Endodermal cell (in vitro differentiated cells): ENCODE data around the gene KLHL17. TPM values are rescaled to one million over a fixed set of nuclear protein-coding genes. Genes with fewer than 3 reads are reported as not detected.
A peak's percentile ranks its signal among the peaks of the same experiment; 100 is the strongest.

ENCODE experiments used
- DNase-seq: peaks from one replicate; pipeline ENCODE4 v3.0.0-alpha.2; 2017
- H3K27ac ChIP-seq: 2 replicates; pipeline ENCODE4 v1.5.1; 2013; ENCODE audit warnings: mild to moderate bottlenecking, low read depth, low read length, moderate library complexity
- H3K27me3 ChIP-seq: 2 replicates; pipeline ENCODE4 v1.6.1; 2013; ENCODE audit warnings: mild to moderate bottlenecking, low read length, moderate library complexity; ENCODE audit not compliant: insufficient read depth, control insufficient read depth, poor library complexity, severe bottlenecking
- H3K36me3 ChIP-seq: 2 replicates; pipeline ENCODE4 v1.7.0; 2013; ENCODE audit warnings: mild to moderate bottlenecking, low read length, moderate library complexity; ENCODE audit not compliant: control insufficient read depth, insufficient read depth
- H3K4me1 ChIP-seq: one replicate; pipeline ENCODE4 v1.7.0; 2013; ENCODE audit warnings: low read length; ENCODE audit not compliant: control insufficient read depth, insufficient read depth
- H3K4me3 ChIP-seq: 2 replicates; pipeline ENCODE4 v1.5.1; 2013; ENCODE audit warnings: mild to moderate bottlenecking, low read length, moderate library complexity
- H3K9ac ChIP-seq: 2 replicates; pipeline ENCODE4 v1.6.1; 2013; ENCODE audit warnings: mild to moderate bottlenecking, low read length, moderate library complexity; ENCODE audit not compliant: poor library complexity, severe bottlenecking; ENCODE audit errors: extremely low read depth
- H3K9me3 ChIP-seq: 2 replicates; pipeline ENCODE4 v1.6.1; 2013; ENCODE audit warnings: mild to moderate bottlenecking, low read length, moderate library complexity; ENCODE audit not compliant: control insufficient read depth
- H3K27ac Mint-ChIP-seq: 2 replicates; pipeline ENCODE4 v1.8.0; 2020; ENCODE audit warnings: mixed read lengths
- H3K27me3 Mint-ChIP-seq: 2 replicates; pipeline ENCODE4 v1.8.0; 2021; ENCODE audit warnings: mild to moderate bottlenecking, mixed read lengths; ENCODE audit not compliant: insufficient read depth
- H3K36me3 Mint-ChIP-seq: 2 replicates; pipeline ENCODE4 v1.8.0; 2020; ENCODE audit warnings: low read depth, mixed read lengths
- H3K4me1 Mint-ChIP-seq: 2 replicates; pipeline ENCODE4 v1.8.0; 2020; ENCODE audit warnings: mixed read lengths
- H3K4me3 Mint-ChIP-seq: 2 replicates; pipeline ENCODE4 v1.8.0; 2020; ENCODE audit warnings: mild to moderate bottlenecking, moderate library complexity, mixed read lengths
- H3K9me3 Mint-ChIP-seq: 2 replicates; pipeline ENCODE4 v1.8.0; 2020; ENCODE audit warnings: mild to moderate bottlenecking, mixed read lengths
- CTCF ChIP-seq: fragments of 200-600 bp; sonication (generic); conservative IDR thresholded peaks from 2 replicates; pipeline ENCODE4 v1.5.0; 2021; ENCODE audit warnings: antibody characterized with exemption, mild to moderate bottlenecking
- WGBS, 2 experiments: methylation state at CpG; one replicate each; pipeline versions ENCODE4 v1.1.5 to v1.1.7; 2013; ENCODE audit warnings: missing lambda C conversion rate in 2 of 2, mixed read lengths in 1 of 2; ENCODE audit not compliant: insufficient coverage in 1 of 2, insufficient read length in 1 of 2; 5-methylcytosine and 5-hydroxymethylcytosine counted together
- long read RNA-seq, 4 experiments: library from polyadenylated mRNA in 2 of 4; library from RNA in 1 of 4; library from capped mRNA in 1 of 4; stranded (forward) in 3 of 4; unstranded in 1 of 4; transcript quantifications; one replicate each; pipeline ENCODE4 v2.0.0, GENCODE V29; 2020 to 2021; ENCODE audit warnings: inconsistent platforms in 1 of 4
- polyA plus RNA-seq, 2 experiments: library from polyadenylated mRNA; stranded (reverse); fragments of 50-300 nt; gene quantifications; one replicate each; pipeline ENCODE4 v1.2.3, GENCODE V29; 2013
- total RNA-seq, 2 donors: library from RNA; stranded (reverse); fragmentation: NEBNext Ultra II Directional in 1 of 2; extraction: Animal tissue kit (Norgen Biotek cat#: 25700) in 1 of 2; gene quantifications; 2 replicates in 1 of 2; 3 replicates in 1 of 2; pipeline ENCODE4 v1.2.1, GENCODE V29; 2021

KLHL17 gene
- 10 to 100 TPM; 49.2 to 58.2 TPM for total RNA-seq
- 41.1 TPM for polyA plus RNA-seq (2013, experiment 1 of 2)
- 32.2 TPM for polyA plus RNA-seq (2013, experiment 2 of 2)
- long read RNA-seq, experiment 1, partial matches to known transcripts: 2 of 7 reads
- long read RNA-seq, experiment 1, other reads (novel, unspliced or antisense): 5 of 7 reads
- long read RNA-seq, experiment 2, transcript KLHL17-201 (12 exons, 2,560 nt): major isoform, 7 of 73 reads
- long read RNA-seq, experiment 2, partial matches to known transcripts: 15 of 73 reads
- long read RNA-seq, experiment 2, other reads (novel, unspliced or antisense): 51 of 73 reads
- long read RNA-seq, experiment 3, partial matches to known transcripts: 3 of 16 reads
- long read RNA-seq, experiment 3, other reads (novel, unspliced or antisense): 13 of 16 reads
- long read RNA-seq, experiment 4: 0 reads

- 0% methylated on average over 35 to 109 of the region's 109 CpGs for WGBS, 2 experiments
- TF ChIP-seq CTCF: no peak
Observed at GRCh38 chr1:960363-961131, at the start of gene KLHL17. Gene KLHL17 (plus strand): TSS chr1:960584. CDS start chr1:960694, 110 bp downstream.

GRCh38 chr1:910881-911721 is 49.3 kb upstream of the KLHL17 start:
- peaks cover 2% of the 10 kb centered on the region for H3K9me3 Mint-ChIP-seq
- H3K36me3 Mint-ChIP-seq: peaks cover 2% of the 10 kb centered on the region
- WGBS, 2 experiments: 79 to 90% methylated on average over 21 to 25 of the region's 25 CpGs
- no peak overlapping the region for H3K4me3 Mint-ChIP-seq
- H3K4me1 Mint-ChIP-seq: peaks cover 9% of the 10 kb centered on the region
- Histone ChIP-seq H3K27ac (no peak overlapping the region), H3K4me1 (peaks cover 13% of the 10 kb centered on the region), H3K4me3 (no peak overlapping the region), H3K27me3 (peaks cover 19% of the 10 kb centered on the region), H3K9me3 (no peaks in the 10 kb centered on the region), H3K36me3 (no peaks in the 10 kb centered on the region), H3K9ac (no peak overlapping the region)
- H3K27me3 Mint-ChIP-seq: peaks cover 68% of the 10 kb centered on the region
- no peak for TF ChIP-seq CTCF
- DNase-seq: peak; percentile 38
- H3K27ac Mint-ChIP-seq: no peak overlapping the region

More at GRCh38 chr1:960363-961131, at the start of gene KLHL17:
- Histone ChIP-seq H3K4me3 (peak within 1 kb of the TSS; percentile 58), H3K4me1 (no peaks in the 10 kb centered on the region), H3K27ac (no peak within 1 kb of the TSS), H3K36me3 (peaks cover 18% of the 10 kb centered on the region), H3K9ac (no peak within 1 kb of the TSS), H3K27me3 (peaks cover 12% of the 10 kb centered on the region), H3K9me3 (no peaks in the 10 kb centered on the region)
- Mint-ChIP-seq H3K27ac (no peak within 1 kb of the TSS), H3K4me1 (peaks cover 8% of the 10 kb centered on the region), H3K27me3 (peaks cover 11% of the 10 kb centered on the region), H3K36me3 (peaks cover 21% of the 10 kb centered on the region), H3K4me3 (peak within 1 kb of the TSS; percentile 79), H3K9me3 (no peaks in the 10 kb centered on the region)
- DNase-seq: peak; percentile 94
